GM18498 (cell line): ENCODE data around the gene ARFGEF2.
"Not testable (repeated sequence)": the region's sequence is repeated elsewhere in the genome, so short reads cannot be mapped to it uniquely, and the experiment has no call there.

Source experiments
- ATAC-seq: cut with Tn5 transposase; IDR thresholded peaks from one replicate; pipeline ENCODE4 v1.9.1; 2021; ENCODE audit warnings: mild to moderate bottlenecking, moderate library complexity; ENCODE audit not compliant: unreplicated experiment

Gene ARFGEF2

DNA sequence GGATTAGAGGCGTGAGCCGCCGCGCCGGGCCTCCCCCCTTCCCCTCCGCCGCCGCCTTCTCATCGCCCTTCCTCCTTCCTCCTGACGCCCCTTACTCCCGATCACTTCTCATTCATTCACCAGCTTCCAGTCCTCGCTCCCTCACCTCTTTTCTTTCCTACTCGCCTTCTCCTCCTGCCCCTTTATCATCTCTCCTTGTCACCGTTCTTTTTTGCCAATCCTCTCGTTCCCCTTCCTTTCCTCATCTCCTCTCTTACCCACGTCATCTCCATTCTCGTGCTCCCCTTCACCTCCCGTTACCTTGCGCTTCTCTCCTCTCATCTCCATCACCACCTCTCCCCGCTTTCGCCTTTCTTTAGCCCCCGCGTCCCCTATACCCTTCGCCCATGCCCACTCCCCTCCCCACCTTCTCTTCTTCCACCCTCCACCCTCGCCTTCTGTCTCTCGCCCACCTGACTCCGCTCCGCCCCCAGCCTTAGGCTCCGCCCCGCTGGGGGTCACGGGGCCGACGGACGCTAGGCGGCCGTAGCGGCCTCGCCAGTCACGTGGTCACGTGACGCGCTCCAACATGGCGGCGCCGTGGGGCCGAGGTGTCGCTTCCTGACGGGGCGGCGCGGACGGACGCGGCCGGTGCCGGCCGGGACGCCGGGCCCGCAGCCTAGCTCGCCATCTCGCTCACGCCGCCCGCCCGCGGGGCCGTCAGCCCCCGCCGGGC, at the start of gene ARFGEF2:
TSS of gene ARFGEF2 (plus strand) at position 544 of the 715 bp plus-strand sequence. CDS start 179 bp downstream, outside the sequence.
- peak; percentile 85 for ATAC-seq

DNA sequence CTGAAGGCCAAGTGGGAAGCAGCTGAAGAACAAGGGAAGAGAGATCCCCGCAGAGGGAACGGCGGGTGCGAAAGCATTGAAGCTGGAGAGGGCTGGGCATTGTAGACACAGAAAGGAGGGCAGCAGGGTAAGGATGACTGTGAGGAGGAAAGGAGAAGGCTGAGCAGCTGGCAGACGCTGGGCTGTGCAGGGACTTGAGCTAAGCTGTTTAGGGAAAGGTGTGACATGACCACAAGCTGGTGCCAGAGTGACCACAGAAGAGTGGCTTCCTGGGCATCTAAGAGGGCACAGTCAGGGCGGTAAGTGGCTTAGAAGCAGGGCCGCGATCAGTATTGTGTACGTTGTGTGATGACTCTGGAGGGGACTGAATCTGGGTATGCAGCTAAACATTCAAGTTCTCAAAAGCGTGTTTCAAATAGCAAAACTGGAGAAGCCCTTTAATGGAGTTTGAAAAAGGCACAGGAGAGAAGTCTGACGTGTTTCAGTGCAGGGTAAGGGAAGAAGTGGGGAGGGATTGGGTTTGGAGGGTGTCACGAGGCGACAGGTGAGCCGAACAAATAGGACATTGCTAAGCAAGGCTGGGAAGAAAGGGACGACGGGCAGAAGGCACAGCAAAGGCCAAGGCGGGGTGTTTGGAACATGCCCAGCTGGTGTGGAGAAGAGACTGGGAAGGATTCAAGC, 46.1 kb upstream of the ARFGEF2 start:
- no peak for ATAC-seq

DNA sequence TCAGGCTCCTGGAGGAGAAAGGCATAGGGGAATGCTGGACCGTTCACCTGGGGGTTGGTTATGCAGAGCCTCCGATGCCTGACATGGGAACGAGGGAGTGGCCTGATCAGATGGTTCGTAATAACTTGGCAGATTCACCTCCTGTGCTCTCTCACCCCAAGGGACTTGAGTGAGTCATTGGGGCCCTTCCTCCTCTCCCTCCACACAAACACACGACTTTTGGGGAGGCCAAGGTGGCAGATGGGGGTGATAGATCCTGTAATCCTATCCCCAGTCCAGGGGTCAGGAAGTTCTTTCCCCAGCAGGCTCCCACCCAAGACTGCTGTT, 45.6 kb upstream of the ARFGEF2 start:
- ATAC-seq = no peak

DNA sequence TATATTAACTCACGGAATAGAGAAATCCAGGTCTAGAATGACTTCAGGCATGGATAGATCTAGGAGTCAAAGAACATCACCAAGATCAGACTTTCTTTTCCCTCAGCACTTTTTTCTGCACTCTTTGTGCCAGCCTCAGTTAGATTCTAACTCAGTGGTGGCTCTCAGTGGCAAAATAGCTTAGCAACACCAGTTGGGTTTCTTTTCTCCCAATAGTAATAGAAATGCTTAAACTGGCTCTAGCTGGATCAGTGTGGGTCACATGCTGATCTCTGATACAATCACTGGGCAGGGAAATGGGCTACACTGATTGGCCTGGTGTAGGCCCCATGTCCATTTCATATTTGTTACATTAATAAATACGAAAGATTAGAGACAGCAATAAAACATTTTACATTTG, 44.2 kb upstream of the ARFGEF2 start:
- ATAC-seq = no peak

DNA sequence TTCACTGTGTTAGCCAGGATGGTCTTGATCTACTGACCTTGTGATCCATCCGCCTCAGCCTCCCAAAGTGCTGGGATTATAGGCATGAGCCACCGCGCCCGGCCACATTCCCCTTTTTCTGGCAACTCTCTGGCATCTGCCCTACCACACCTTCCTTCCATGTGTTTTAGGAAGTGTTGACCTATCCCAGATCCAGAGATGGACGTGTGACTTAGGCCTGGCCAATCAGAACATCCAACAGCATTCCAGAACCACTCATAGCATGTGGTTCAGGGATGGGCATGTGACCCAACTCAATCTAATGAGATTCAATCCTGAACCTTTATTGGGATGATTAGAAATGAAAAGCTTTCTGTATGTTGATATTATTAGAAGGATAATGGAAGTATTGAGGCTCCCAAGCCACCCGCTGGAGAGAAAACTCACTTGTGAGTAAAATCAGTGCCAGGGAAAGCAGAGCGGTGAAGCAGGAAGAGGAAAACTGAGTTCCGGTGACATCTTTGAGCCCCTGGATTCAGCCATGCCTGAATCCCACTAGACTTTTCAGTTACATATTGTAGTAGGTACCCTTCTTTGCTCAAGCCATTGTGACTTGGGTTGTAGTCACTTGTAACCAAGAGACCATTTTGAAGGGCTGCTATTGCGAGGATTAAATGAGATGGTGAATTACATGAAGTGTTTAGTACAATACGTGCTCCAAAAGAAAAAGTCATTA, 42.8 kb upstream of the ARFGEF2 start:
- ATAC-seq = no peak

DNA sequence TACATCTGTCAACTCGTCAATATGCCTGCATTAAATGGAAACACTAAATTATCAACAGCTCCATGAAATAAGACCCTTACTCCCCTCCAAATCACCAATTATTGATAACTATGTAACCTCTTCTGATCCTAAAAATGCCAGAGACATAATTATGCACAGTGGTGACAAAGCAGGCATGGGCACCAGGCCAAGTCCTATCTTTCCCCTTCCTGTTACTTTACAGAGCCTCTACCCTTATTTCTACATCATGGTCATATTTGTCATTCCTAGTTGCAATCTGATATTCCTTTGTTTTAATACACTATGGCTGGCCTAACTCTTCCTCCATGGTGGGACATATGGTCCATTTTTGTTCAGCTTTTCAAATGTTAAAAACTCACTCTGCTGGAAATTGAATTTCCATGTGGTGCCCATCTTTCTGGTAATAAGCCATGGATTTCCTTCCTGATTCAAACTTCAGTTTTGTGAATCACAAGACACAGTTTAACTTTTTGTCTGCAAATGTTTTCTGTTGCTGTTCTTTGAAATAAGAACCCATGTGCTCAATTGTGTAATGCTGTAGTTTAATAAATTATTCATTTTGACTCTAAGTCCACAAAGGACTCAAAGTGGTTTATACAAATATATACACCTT, 41.8 kb upstream of the ARFGEF2 start:
- ATAC-seq = no peak

DNA sequence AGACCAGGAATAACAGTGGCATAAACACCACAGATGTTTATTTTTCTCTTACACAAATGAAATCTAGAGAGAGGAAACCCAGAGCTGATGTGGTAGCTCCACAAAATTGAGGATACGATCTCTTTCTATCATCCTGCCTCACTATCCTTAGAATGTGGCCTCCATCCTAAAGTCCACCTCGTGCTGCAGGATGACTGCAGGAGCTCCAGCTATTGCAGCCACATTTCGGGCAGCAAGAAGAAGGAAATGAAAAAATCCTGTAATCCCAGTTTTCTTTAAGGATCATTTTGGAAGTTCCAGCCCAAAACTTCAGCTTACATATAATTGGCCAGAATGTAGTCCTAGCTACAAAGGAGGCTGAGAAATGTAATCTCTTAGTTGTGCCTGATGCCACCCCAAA, 41.2 kb upstream of the ARFGEF2 start:
- no peak for ATAC-seq

DNA sequence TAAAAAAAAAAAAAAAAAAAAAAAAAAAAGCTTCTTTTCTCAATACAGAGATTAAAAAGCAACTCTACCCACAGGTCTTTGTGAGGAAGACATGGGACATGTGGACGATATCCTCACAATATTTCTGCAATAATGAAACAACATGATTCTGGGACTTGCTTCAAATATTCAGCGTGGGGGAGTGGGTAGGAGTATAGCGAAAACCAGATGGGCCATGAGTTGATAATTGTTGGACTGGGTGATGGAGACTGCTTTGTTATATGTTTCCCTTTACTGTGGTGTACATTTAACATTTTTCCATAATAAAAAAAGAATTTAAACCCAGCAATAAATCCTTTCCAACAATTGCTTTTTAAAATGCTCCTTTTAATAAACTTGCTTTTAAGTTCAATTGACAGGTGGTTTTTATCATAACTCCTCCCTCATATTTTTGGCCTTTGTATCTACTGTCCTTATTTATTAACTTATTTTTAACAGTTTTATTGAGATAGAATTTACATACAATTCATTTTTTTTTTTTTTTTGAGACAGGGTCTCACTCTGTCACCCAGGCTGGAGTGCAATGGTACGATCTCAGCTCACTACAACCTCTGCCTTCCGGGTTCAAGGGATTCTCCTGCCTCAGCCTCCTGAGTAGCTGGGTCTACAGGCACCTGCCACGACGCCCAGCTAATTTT, 40.4 kb upstream of the ARFGEF2 start:
- no peak for ATAC-seq

DNA sequence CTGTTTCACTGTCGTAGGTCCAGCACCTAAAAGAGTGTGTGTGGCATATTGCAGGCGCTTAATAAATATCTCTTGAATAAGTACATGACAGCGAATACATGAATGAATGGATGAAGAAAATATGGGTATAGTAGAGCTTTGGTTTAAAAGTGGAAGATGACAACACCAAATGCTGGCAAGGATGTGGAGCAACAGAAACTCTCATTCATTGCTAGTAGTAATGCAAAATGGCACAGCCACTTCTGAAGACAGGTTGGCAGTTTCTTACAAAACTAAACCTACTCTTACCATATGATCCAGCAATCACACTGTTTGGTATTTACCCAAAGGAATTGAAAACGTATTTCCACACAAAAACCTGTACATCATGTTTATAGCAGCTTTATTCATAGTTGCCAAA, 36.3 kb upstream of the ARFGEF2 start:
- no peak for ATAC-seq

DNA sequence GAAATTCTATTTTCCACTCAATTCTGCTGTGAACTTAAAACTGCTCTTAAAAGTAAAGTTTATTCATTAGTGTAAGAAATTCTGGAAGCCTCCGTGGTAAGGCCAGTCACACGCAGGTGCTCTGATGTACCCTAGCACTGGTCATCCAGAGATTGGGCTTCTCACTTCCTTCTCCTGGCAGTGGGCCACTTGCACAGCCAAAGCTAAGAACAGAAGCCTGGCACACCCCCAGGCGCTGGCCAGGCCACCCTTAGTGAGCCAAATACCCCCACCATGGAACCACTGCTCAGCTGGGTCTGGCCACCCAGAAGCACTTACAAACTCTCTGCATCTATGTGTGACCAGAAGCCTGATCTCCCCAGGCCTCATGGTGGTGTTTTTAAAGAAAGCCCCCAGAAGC, 35.3 kb upstream of the ARFGEF2 start:
- ATAC-seq = no peak

DNA sequence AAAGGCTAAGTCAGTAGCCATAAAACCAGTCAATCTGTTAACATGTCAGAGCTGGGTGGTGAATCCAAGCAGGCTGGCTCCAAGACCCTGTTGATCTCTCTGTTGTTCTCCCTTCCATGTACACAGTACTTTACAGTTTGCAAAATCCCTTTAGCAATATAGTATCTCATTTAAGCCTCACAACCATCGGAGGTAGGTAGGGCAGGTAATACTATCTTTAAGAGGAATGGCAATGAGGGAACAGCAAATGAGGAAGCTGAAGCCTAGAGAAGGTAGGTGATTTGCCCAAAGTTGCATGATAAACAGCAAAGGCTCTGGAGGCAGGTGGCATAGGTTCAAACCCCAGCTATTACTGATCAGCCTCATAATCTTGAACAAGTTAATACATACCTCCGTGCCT, 34.7 kb upstream of the ARFGEF2 start:
- no peak for ATAC-seq

DNA sequence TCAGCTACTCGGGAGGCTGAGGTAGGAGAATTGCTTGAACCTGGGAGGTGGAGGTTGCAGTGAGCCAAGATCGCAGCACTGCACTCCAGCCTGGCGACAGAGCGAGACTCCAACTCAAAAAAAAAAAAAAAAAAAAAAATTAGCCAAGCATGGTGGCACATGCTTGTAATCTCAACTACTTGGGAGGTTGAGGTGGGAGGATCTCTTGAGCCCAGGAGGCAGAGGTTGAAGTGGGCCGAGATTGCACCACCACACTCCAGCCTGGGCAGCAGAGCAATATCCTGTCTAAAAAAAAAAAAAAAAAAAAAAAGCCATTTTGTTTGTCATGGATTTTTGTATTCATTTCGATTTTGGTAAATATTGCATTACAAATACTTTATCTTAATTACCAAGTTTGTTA, 33.0 kb upstream of the ARFGEF2 start:
- not testable (repeated sequence) for ATAC-seq

DNA sequence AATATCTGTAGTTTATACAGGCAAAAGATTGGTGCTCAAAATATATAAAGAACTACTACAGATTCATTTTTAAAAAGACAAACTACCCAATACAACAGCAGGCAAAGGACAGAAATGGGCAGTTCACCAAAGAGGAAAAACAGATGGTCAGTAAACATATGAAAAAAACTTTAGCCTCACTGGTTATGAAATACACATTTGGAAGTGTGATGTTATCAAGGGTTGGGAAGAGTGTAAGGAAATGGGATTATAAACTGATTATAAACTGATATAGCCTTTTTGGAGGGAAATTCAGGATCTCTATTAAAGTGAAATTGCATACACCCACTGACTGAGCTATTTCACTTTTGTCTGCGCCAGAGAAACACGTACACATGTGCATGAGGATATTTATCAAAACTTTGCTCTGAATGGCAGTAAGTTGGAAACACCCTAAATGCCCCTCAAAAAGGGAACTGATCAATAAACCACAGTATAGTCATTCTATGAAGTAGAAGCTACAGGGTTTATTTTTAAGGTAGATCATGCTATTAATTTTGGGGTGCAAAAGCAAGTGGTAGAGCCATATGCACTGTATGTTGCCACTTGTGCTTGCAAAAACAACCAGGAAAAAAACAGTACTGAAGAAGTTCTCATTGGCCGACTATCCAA, 32.2 kb upstream of the ARFGEF2 start:
- ATAC-seq = no peak

DNA sequence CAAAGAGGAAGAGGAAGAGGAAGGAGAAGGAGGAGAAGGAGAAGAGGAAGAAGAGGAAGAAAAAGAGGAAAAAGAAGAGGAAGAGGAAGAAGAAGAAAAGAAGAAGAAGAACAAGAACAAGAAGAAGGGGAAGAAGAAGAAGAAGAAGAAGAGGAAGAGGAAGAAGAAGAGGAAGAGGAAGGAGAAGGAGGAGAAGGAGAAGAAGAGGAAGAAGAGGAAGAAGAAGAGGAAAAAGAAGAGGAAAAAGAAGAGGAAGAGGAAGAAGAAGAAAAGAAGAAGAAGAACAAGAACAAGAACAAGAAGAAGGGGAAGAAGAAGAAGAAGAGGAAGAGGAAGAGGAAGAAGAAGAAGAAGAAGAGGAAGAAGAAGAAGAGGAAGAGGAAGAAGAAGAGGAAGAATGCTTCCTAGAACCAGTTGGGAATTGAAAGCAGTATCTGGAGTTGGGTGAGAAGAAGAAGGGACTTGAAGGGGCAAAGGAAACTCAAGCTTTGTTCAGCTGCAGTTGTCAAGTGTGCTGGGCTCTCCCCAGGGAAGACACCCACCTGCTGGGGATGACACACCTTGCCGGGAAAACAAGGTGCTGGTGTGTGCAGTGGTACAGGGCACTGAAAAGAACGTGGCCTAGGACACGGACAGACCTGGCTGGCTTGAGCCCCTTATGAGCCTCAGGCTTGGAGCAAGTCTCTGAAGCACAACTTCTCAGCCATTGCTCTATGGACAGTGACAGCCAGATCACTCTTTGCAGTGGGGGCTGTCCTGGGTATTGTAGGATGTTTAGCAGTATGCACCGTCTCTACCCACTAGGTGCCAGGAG, 30.1 kb upstream of the ARFGEF2 start:
- ATAC-seq = no peak

DNA sequence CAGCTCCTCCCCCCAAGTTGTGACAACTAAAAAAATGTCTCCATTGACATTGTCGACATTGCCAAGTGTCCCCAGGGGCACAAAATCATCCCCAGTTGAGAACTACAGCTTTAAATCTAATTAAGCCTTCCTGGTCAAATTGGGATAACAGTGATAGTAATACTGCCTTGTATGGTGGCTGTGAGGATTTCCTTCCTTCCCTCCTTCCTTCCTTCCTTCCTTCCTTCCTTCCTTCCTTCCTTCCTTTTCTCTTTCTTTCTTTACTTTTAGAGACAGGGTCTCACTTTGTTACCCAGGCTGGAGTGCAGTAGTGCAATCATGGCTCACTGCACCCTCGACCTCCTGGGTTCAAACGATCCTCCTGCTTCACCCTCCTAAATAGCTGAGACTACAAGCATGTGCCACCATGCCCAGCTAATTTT, 29.5 kb upstream of the ARFGEF2 start:
- ATAC-seq = no peak

DNA sequence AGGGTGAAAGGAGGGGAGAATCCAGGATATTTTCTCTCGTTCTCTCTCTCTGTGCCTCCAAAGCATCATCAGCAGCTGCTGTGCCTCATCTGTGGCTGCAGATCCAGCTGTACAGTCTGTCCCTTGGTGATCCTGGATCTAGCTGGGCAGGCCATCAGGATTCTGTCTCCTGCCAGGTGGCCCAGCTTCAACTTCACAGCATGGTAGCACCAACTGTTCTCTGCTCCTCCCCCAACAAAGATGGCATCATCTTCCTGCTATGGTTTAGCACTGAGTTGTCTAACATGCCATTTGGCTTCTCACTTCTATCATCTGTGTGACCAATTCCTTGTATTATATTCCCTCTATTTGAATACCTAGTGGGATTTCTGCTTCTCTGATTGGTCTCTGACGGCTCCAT, 28.6 kb upstream of the ARFGEF2 start:
- no peak for ATAC-seq

DNA sequence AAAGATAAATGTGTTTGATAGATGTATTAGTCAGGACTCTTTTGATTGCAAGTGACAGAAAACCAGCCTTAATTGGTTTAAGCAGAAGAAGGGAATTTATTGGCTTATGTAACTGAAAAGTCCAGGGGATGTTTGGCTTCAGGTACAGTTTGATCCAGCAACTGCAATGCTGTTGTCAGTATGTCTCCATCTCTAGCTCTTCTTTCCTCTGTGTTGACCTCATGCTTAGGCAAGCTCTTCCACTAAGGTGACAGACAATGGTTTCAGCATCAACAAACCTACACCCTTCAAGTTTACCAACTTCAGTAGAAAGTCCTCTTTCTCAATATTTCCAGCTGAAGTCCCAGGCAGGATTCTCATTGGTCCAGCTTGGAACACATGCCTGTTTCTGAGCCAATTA, 28.1 kb upstream of the ARFGEF2 start:
- no peak for ATAC-seq

DNA sequence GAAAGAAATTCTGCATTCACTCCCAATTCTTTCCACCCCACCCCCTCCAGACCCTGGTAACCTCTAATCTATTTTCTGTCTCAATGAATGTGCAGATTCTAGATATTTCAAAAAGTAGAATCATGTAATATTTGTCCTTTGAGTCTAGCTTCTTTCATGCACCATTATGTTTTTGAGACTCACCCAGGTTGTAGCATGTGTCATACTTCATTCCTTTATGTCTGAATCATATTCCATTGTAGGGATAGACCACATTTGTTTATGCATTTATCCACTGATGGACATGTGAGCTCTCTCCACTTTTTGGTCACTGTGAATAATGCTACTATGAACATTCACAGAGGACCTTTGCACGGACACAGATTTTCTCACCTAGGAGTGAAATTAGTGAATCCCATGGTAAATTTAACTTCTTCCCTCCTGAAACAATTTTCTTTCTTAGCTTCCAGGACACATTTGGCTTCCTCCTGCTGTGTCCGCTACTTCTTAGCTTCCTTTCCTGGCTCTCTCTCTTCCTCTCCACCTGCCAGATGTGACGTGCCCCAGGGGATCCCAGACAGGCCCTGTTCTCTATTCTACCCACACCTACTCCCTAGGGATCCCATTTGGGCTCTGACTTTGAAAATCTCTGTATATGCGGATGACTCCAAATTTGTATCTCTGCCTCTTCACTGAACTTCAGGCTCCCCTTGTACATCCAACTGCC, 24.1 kb upstream of the ARFGEF2 start:
- no peak for ATAC-seq

DNA sequence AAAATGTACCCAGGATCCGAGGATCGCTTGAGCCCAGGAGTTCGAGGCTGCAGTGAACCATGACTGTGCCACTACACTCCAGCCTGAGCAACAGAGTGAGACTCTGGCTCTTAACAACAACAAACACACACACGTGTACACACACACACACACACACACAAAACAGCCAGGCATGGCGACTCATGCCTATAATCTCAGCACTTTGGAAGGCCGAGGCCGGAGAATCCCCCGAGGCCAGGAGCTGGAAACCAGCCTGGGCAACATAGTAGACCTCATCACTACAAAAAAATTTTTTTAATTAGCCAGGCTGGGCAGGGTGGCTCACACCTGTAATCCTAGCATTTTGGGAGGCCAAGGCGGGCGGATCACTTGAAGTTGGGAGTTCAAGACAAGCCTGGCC, 23.3 kb upstream of the ARFGEF2 start:
- no peak for ATAC-seq
